ENCODE measurements around the gene IFNW1.
A peak's percentile ranks its signal among the peaks of the same experiment; 100 is the strongest.
"Not testable (repeated sequence)": the region's sequence is repeated elsewhere in the genome, so short reads cannot be mapped to it uniquely, and the experiment has no call there.

IFNW1 gene

DNA sequence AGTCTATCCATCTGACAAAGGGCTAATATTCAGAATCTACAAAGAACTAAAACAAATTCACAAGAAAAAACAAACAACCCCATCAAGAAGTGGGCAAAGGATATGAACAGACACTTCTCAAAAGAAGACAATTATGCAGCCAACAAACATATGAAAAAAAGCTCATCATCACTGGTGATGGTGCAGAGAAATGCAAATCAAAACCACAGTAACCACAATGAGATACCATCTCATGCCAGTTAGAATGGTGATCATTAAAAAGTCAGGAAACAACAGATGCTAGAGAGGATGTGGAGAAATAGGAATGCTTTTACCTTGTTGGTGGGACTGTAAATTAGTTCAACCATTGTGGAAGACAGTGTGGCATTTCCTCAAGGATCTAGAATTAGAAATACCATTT is 13.4 kb downstream of the IFNW1 start:
- H3K9me3 Mint-ChIP-seq; H3K4me1 Mint-ChIP-seq (ENCODE audit: low read depth); H3K36me3 Mint-ChIP-seq (ENCODE audit: low read depth); H3K4me3 Mint-ChIP-seq; H3K27ac Mint-ChIP-seq: not testable (repeated sequence)
- peaks cover 17% of the 10 kb centered on the region for H3K27me3 Mint-ChIP-seq

DNA sequence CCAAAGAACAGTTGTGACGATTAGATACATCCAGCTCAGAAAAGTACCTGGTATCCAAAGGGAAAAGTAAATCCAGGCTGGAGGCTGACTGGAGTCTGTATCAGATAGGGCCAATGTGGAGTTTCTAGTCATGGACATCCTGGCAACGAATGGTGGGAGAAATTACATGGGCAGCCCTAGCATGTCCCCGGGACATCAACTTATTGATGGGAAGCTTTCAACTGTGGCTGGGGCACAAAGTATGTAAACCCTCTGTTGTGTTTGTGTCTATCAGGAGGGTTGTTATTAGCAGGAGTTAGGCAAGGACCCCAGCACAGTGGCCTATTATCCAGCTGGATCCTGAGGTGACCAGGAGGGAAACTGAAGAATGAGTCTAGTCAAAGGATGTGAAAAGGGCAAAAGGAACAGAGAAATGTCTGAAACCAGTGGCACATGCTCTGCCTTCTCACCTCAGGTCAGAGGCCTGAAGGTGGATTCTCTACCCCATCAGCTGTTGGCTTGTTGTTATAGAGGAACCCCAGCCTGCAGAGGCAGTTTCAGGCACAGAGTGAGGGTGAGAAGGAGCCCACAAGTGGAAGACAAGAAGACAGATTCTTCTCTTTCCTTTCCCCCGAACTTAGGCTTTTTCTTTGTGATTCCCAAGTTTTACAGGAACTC is 19.9 kb downstream of the IFNW1 start:
- no peak overlapping the region for H3K27ac Mint-ChIP-seq
- no peak overlapping the region for H3K4me3 Mint-ChIP-seq
- peaks cover 15% of the 10 kb centered on the region for H3K4me1 Mint-ChIP-seq (ENCODE audit: low read depth)
- peaks cover 27% of the 10 kb centered on the region for H3K27me3 Mint-ChIP-seq
- H3K36me3 Mint-ChIP-seq (ENCODE audit: low read depth) = no peaks in the 10 kb centered on the region
- peaks cover 4% of the 10 kb centered on the region for H3K9me3 Mint-ChIP-seq

DNA sequence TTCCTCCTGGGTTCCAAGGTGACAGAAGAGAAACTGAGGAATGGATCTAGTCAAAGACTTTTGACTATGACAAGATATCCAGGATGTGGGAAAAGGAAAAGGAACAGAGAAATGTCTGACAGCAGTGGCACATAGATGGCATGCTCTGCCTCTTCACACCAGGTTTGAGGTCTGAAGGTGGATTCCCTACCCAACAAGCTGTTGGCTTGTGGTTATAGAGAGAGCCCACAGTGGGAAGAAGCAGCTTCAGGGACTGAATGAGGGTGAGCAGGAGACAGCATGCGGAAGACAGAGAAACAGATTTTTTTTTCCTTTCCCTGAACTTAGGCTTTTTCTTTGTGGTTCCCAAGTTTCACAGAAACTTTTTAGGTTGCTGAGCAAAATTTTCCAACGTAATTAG is 20.6 kb downstream of the IFNW1 start:
- Mint-ChIP-seq H3K27ac (peak overlapping the region; percentile 17), H3K36me3 (ENCODE audit: low read depth) (no peaks in the 10 kb centered on the region), H3K27me3 (peaks cover 28% of the 10 kb centered on the region), H3K4me1 (ENCODE audit: low read depth) (peaks cover 15% of the 10 kb centered on the region), H3K4me3 (no peak overlapping the region), H3K9me3 (peaks cover 4% of the 10 kb centered on the region)

DNA sequence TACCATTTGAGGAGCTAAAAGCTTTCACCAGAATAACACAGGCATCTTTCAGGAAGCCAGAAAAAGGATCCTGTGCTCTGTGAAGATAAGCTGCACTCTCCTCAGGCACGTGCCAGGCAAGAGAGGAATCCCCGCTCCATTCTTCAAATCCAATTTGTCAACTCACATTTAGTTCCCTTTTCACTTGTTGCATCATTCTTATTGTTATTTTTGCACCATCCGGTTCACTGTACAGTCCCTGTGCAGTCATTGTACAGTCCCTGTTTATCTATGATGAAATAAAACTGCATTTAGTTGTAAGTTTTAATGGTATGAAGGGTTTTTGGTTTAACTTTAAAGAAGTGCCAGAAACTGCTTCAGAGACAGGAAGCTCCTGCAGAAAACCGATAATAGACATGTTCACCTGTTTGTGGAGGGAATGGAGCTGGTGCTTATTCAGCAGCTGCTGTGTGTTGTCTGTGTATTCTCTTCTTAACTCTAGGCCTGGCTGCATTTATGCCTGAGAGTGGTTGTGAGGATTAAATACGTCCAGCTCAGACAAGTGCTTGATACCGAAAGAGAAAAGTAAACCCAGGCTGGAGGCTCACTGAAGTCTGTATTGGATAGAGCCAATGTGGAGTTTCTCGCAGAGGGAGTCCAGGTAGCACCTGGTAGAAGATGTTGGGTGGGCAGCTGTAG is 22.4 kb downstream of the IFNW1 start:
- H3K27ac Mint-ChIP-seq = no peak overlapping the region

DNA sequence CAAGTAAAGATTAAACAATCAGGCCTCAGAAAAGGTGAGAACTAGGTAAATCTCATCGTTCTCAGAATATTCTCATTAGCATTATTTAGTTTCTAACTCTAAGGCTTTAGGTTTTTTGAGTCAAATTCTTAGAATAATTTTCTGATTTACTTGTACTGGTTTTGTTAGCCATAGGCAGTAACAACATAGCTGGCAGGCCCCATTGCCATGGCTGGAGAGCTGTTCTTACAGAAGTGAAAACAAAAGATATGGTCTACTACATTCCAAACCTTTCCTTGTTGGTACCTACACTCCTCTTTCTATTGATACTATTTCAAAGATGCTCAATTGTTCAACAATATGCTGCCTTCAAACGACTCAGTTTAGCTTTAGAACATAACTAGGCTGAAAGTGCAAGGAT is 27.3 kb downstream of the IFNW1 start:
- Mint-ChIP-seq H3K4me1 (ENCODE audit: low read depth) (no peaks in the 10 kb centered on the region), H3K4me3 (no peak overlapping the region), H3K27me3 (peaks cover 20% of the 10 kb centered on the region), H3K36me3 (ENCODE audit: low read depth) (no peaks in the 10 kb centered on the region), H3K27ac (no peak overlapping the region), H3K9me3 (no peaks in the 10 kb centered on the region)

More for the DNA sequence above, 22.4 kb downstream of the IFNW1 start:
- H3K4me3 Mint-ChIP-seq = no peak overlapping the region
- H3K4me1 Mint-ChIP-seq (ENCODE audit: low read depth) = peaks cover 15% of the 10 kb centered on the region
- no peaks in the 10 kb centered on the region for H3K36me3 Mint-ChIP-seq (ENCODE audit: low read depth)
- H3K9me3 Mint-ChIP-seq = peaks cover 1% of the 10 kb centered on the region
- H3K27me3 Mint-ChIP-seq = peaks cover 26% of the 10 kb centered on the region

DNA sequence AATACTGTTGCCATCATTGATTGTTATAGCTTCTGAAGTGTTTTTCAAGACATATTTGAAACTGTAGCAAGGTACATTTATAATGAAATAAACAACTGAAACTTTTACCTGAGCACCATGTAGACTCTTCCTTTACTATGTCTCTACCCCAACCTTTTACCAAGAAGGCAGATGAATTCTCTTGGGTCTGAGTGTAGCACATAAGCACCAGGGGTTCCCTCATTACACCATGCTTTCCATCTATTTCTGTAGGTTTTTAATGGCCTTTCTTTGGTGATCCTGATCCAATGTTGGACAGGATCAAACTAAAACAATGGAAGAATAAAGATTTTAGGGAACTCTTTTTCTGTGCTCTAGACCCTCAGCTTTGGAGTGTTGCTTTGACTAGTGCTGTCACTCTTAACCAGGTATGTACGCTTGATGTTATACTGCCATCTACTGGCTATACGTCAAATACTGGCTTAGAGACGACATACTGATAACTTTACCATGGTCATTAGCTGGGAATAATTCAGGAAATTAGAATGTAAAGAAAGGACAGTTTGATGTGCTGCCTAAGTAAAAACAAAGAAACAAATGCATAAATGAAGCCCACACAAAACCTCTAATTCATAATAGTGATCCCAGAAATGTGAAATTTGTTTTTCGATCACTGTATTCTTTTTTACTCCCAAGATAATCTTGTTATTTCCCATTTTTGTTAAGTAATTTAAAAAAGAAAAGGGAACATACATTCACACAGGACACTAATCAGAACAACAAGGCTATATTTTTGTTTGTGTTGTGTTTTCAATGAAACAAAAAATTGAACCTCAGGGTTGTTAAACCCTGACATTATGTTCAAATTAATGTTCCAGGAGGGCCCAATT is 30.7 kb downstream of the IFNW1 start:
- H3K27me3 Mint-ChIP-seq = peaks cover 3% of the 10 kb centered on the region
- H3K27ac Mint-ChIP-seq = no peak overlapping the region
- no peaks in the 10 kb centered on the region for H3K36me3 Mint-ChIP-seq (ENCODE audit: low read depth)
- H3K4me1 Mint-ChIP-seq (ENCODE audit: low read depth) = no peaks in the 10 kb centered on the region
- H3K4me3 Mint-ChIP-seq = no peak overlapping the region
- H3K9me3 Mint-ChIP-seq = no peaks in the 10 kb centered on the region

DNA sequence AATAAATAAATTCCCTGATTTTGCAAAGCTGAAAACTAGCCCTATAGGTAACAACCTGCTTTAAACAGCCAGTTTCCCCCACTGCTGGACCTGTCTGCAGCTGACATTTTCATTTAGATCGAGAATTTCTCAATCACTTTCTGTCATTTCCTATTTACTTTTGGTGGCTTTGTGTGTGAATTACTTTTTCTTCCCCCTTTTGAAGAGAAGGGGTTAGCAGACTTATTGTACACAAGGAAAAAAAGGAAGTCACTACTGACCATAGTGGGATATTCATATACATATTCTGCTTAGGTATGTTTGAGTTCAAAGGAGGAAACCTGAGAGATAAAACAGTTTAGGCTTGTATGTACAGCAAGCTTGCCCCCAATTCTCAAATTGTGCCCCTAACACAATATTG is 36.8 kb downstream of the IFNW1 start:
- Mint-ChIP-seq H3K9me3 (no peaks in the 10 kb centered on the region), H3K4me1 (ENCODE audit: low read depth) (peaks cover 8% of the 10 kb centered on the region), H3K27ac (no peak overlapping the region), H3K27me3 (no peaks in the 10 kb centered on the region), H3K4me3 (no peak overlapping the region), H3K36me3 (ENCODE audit: low read depth) (no peaks in the 10 kb centered on the region)

DNA sequence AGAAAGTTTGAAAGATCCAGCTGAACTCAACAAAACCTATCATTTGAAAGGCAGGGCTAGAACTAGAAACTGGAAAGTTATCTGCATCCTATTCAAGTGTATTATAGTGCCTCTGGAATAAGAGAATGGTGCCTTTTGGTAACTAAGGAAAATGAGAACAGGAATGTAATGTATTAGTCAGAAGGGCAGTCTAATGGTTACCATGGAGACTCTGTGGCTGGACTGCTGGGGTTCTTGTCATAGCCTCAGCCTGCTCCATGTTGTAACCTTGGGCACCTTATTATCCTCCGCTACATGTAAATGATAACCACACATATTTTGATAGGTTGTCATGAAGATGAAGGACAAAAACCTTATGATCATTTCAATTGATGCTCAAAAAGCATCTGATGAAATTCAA is 39.3 kb downstream of the IFNW1 start:
- Mint-ChIP-seq H3K27me3 (no peaks in the 10 kb centered on the region), H3K4me3 (no peak overlapping the region), H3K9me3 (no peaks in the 10 kb centered on the region), H3K36me3 (ENCODE audit: low read depth) (no peaks in the 10 kb centered on the region), H3K27ac (no peak overlapping the region), H3K4me1 (ENCODE audit: low read depth) (peaks cover 14% of the 10 kb centered on the region)

DNA sequence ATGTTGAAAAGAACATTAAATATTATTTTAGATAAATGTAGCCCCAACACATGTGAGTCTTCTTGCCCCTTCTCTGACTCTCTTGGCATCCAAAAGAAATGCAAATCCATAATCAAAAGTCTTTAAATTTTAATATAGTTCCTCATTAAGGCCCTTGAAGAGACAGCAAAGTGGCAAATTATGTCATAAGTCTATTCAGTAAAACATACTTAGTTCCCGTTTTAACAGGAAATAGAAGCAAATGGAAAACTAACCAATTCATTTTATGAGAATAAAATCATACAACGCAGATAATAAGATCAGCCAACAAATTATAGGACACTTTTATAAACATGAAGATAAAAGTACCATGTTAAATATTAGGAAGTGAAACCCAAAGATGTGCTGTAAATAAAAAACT is 43.8 kb downstream of the IFNW1 start:
- Mint-ChIP-seq H3K27ac (no peak overlapping the region), H3K9me3 (no peaks in the 10 kb centered on the region), H3K36me3 (ENCODE audit: low read depth) (no peaks in the 10 kb centered on the region), H3K4me1 (ENCODE audit: low read depth) (peaks cover 38% of the 10 kb centered on the region), H3K4me3 (no peak overlapping the region), H3K27me3 (no peaks in the 10 kb centered on the region)

DNA sequence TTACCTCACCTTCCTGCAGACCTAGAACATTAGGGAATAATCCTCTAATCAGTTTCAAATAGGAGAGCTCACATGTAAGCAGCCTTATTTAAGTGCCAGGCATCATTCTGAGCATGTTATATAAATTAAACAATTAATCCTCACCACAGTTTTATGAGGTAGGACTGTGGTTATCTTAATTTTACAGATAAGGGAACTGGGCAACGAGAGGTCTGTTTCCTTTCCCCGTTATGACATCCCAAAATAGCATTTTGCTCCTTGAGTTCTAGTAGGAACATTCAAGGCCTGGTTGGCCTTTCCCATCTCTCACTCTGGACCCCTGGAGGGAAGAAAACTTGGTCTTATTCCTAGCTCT is 44.8 kb downstream of the IFNW1 start:
- no peaks in the 10 kb centered on the region for H3K9me3 Mint-ChIP-seq
- peaks cover 42% of the 10 kb centered on the region for H3K4me1 Mint-ChIP-seq (ENCODE audit: low read depth)
- peak overlapping the region; percentile 80 for H3K4me3 Mint-ChIP-seq
- H3K27me3 Mint-ChIP-seq = no peaks in the 10 kb centered on the region
- no peaks in the 10 kb centered on the region for H3K36me3 Mint-ChIP-seq (ENCODE audit: low read depth)
- peak overlapping the region; percentile 89 for H3K27ac Mint-ChIP-seq

DNA sequence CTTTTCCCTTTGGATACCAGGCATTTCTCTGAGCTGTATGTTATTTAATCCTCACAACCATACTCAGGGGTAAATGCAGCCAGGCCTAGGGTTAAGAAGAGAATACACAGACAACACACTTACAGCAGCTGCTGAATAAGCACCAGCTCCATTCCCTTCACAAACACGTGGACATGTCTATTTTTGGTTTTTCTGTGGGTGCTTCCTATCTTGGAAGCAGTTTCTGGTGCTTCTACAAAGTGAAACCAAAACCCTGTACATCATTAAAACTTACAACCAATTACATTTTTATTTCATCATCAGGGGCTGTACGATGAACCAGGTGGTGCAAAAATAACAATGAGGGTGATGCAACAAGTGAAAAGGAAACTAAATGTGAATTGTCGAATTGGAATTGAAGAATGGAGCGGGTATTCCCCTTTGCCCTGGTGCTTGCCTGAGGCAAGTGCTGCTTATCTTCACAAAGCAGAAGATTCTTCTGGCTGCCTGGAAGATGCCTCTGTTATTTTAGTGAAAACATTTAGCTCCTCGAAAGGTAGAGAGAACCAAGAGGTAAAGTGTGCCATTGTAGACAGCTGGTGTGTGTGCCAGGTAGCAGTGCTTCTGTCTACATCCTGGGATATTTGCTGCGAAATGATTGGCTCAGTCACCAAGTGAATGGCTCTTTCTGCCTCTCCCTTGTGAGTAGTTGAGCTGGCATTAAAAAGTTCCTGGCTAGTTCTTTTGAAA is 45.3 kb downstream of the IFNW1 start:
- Mint-ChIP-seq H3K27me3 (no peaks in the 10 kb centered on the region), H3K4me1 (ENCODE audit: low read depth) (peaks cover 48% of the 10 kb centered on the region), H3K4me3 (peak overlapping the region; percentile 80), H3K9me3 (no peaks in the 10 kb centered on the region), H3K27ac (peak overlapping the region; percentile 89), H3K36me3 (ENCODE audit: low read depth) (no peaks in the 10 kb centered on the region)

DNA sequence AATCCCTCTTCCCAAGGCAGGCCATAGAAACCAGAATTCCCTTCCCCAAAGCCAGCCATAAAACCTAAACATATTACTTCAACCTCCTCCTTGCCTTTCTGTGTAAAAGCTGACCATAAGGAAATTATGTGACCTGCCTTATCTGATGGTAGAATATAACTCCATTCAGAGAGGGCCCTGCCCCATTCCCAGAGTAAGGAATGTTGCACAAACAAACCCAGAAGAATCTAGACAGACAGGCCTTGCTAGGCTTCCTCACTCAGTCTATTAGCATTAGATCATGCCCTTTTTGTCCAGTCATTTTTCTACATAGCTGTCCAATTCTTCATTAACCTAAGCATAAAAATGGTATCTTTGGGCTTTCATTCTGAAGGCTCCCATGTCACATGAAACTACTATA is 46.1 kb downstream of the IFNW1 start:
- peak overlapping the region; percentile 80 for H3K4me3 Mint-ChIP-seq
- no peaks in the 10 kb centered on the region for H3K9me3 Mint-ChIP-seq
- H3K27ac Mint-ChIP-seq = peak overlapping the region; percentile 89
- H3K4me1 Mint-ChIP-seq (ENCODE audit: low read depth) = peaks cover 47% of the 10 kb centered on the region
- no peaks in the 10 kb centered on the region for H3K27me3 Mint-ChIP-seq
- H3K36me3 Mint-ChIP-seq (ENCODE audit: low read depth) = no peaks in the 10 kb centered on the region

Measured in stimulated activated naive CD8-positive, alpha-beta T cell treated with anti-CD3 and anti-CD28 coated beads, Interleukin-15, Interleukin-2, amounts not matched to agents 100 ng/mL and 50 ng/mL, for 24 hours (primary cell).